Breast epithelium (tissue), 3 donors: ENCODE data around the gene IRX4.

Experiments used
- POLR2A ChIP-seq: fragments of 450-650 bp; IDR thresholded peaks from one replicate; pipeline ENCODE4 v1.6.1; 2016; ENCODE audit warnings: antibody characterized with exemption, mild to moderate bottlenecking, moderate library complexity
- POLR2AphosphoS5 ChIP-seq, 3 donors: sonication (generic); formaldehyde crosslinking; IDR thresholded peaks; one replicate each; pipeline ENCODE4 v1.6.1; 2017; ENCODE audit warnings: antibody characterized with exemption in 3 of 3
- TF ChIP-seq, protein P1 (sequence below), 3 donors: fragments of 450-650 bp; IDR thresholded peaks; one replicate each; pipeline ENCODE4 v1.5.1; 2016 to 2017; ENCODE audit warnings: antibody characterized with exemption in 3 of 3, mild to moderate bottlenecking in 3 of 3, moderate library complexity in 3 of 3

- TF ChIP-seq, protein P1, sequence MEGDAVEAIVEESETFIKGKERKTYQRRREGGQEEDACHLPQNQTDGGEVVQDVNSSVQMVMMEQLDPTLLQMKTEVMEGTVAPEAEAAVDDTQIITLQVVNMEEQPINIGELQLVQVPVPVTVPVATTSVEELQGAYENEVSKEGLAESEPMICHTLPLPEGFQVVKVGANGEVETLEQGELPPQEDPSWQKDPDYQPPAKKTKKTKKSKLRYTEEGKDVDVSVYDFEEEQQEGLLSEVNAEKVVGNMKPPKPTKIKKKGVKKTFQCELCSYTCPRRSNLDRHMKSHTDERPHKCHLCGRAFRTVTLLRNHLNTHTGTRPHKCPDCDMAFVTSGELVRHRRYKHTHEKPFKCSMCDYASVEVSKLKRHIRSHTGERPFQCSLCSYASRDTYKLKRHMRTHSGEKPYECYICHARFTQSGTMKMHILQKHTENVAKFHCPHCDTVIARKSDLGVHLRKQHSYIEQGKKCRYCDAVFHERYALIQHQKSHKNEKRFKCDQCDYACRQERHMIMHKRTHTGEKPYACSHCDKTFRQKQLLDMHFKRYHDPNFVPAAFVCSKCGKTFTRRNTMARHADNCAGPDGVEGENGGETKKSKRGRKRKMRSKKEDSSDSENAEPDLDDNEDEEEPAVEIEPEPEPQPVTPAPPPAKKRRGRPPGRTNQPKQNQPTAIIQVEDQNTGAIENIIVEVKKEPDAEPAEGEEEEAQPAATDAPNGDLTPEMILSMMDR (IDR thresholded peaks at IDR 0.05) = no peak
- TF ChIP-seq POLR2A (no peak), POLR2AphosphoS5 (IDR thresholded peaks at IDR 0.05) (no peak)
Measured at GRCh38 chr5:1853531-1853930, 29.2 kb downstream of the IRX4 start.
